ENCODE measurements around the gene ATL1.
"Not testable (repeated sequence)": the region's sequence is repeated elsewhere in the genome, so short reads cannot be mapped to it uniquely, and the experiment has no call there.

ATL1 gene

DNA sequence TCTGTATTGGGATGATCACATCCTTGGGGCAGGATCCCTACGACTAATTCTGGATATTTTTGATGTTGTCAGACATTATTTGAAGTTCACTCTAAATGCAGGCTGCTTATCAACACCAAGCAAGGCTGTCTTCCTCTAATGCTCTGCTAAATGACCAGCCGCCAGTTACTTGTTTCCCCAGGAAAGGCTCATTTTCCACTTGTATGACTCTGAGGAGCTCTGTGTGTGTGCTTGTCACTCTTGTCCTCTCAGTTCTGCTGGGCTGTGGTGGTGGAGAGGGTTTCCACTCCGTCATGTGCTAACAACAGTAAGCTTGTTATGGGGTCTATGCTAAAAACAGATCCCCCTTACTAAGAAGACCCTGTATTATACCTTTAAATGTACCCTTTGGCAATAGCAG lies 42.1 kb downstream of the ATL1 start:
- DNase-seq (ENCODE audit: low read depth): no peak

DNA sequence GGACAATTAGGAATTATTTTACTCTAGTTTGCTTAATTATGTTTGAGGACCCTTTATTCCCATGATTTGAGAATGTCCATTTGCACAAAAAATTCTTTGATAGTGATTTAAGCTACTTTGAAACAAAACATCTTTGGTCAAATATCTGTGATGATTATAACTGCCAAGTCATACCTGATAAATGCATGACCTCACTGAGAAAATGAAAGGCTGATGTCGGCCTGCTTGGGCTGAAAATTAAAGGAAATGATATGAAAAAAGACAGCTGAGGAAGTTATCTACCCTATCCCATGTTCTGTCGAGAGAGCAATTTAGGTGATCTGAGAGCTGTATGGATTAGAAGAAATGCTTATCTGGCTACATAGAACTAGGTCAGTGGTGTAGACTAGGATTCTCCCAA lies 43.6 kb downstream of the ATL1 start:
- no peak for DNase-seq (ENCODE audit: low read depth)

DNA sequence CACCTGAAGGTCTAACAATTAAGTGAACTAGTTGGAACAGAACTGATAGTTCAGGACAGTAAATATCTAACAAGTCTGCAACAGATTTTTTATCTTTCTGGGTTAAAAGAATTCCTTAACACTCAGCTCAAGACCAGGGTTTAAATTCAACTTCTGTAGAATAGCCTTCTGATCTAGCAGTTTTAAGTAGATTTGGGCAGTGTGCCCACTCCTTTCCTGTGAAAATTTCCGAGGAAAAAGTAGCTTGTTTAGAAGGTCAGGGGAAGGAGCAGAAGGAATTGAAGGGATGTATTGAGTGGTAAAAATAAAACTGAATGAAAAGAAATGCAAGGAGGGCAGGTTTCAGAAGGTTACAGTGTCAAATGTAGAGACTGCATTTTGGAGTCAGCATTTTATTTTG lies 45.8 kb downstream of the ATL1 start:
- DNase-seq (ENCODE audit: low read depth): no peak

DNA sequence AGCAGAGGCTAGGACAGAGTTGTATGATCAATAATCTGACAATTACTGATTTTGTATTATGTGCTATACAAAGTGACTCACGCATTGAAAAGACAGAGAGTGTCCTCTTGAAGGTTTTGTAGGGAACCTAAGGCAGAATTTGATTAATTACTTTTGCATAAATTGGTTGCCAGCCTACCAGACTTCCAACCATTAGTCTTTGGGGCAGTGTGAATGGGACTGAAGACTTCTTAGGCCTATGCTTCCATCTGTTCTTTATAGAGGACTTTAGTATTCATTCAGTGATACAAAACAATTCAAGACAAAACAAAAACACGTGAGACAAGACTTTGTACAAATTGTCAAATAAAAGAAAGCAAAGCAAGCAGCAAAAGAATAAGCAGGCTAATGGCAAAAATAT lies 46.5 kb downstream of the ATL1 start:
- no peak for DNase-seq (ENCODE audit: low read depth)

DNA sequence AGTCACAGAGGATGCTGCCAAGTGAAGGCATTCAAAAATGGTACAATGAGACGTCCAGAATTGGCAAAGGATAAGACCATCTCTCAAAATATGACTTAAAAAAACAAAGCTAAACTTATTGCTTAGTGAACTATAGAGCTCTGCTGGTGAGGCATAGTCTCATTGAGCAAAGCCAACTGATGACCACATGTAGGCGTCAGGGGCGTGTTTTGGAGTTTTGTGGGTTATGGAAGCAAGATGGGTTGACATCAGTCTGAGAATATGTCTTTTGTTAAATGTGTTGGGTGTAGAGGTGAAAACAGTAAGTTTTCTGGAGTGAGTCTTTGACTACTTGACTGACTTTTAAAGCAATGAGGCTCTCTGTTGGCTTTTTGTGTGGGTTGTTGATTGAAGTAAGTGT lies 47.2 kb downstream of the ATL1 start:
- DNase-seq (ENCODE audit: low read depth): peak; percentile 35

DNA sequence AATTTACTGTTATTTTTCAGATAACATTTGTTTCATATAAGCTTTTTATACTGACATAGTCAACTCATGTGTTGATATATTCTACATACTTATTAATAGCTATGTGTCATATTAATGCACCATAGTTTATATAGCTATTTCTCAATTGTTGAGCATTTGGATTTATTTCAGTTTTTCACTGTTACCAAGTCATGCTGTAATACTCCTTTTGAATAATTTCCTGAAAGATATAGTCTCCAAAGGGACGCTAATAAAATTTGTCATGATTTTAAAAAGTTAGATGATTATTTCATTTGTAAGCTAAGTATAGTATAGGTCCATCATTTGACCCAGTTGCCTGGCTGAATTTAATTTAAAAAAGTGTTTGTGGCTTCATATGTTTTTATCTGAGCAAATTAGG lies 47.8 kb downstream of the ATL1 start:
- no peak for DNase-seq (ENCODE audit: low read depth)

DNA sequence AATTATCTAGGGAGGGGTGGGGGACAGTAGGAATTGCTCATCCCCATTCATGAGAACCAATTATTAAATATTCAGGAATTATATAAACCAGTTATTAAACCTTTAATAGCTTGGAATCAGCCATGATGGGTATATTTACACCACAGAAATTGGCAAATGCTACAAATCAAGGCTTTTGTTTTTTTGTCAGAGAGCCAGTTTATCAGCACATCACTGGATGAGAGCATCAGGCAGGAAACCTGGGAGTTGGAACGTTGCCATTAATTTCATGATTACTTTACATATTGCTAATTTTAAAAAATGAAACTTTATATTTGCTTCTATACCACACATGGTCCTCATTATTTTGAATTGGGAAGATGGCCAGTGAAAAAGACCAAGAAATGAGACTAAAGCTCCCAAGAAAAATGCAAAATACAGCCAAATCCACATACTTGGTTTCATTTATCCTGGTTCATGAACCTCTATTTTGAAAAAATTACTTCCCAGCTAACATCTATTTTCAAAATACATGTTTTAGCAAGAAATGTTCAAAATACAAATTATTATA lies 48.4 kb downstream of the ATL1 start:
- no peak for DNase-seq (ENCODE audit: low read depth)

DNA sequence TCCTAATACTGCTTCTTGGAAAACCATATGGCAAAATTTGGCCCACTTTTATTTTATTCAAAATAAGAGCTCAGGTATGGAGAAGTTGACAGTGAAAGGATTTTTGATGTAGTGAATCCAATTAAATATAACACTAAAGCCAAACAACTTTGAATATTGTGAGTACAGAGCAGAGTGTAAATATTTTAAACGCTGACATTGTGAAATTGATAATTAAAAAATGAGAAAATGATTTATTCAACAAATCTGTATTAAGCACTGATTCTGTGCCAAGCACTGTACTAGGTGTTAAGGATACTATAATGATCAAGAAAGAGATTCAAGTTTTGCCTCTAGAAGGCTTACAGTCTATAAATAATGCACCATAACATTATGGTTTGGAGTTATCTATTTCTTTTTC lies 50.5 kb downstream of the ATL1 start:
- no peak for DNase-seq (ENCODE audit: low read depth)

DNA sequence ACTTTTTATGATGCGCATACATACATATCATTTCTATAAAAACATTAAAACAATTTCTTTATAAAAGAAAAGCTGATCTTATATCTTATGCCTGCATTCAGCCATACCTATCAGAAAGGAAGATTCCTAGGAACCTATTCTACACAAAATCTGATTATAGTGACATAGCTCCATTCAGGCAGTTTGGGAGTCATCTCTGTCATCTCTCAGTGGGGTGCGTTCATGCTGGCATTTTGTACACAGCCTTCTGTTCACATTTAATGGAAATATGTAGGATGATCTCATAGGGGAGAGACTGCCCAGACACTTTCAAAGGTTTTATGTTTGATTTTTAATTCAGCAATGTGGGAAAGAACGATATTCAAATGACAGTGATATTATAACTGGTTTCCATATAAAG lies 52.9 kb downstream of the ATL1 start:
- DNase-seq (ENCODE audit: low read depth): no peak

DNA sequence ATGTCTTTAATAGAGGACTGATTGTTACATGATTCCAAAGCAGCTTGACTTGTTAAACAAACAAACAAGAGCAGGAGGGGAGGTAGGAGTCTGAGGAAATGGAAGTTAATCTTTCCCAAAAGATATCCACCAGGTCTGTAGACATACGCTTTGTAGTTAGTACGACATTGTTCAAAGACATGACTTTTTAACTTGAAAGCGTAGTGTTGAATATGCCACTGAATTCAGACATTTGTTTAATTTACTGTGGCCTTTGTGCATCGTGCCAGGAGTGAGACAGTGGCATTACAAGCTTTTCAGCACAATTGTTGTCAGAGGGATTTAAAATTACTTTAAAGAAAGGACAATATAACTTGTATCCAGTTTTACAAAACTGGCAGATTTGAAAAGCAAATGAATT lies 55.1 kb downstream of the ATL1 start:
- DNase-seq (ENCODE audit: low read depth): no peak

DNA sequence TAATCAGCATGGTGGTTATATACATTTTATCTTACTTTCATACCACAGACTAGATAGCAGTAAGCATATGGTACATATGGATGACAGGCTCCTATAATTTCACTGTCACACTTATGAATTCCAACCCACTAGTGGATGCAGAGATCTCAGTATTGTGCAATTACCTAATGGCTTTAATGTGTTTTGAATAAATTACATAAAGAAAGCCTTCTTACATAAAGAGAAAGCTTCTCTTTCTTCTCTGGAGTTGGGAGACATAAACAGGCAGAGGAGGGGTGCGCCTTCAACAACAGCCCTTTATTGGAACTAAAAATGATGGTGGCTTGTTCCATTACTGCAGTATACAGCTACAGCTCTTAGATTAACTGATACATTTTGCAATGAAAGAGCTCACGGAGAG lies 55.6 kb downstream of the ATL1 start:
- no peak for DNase-seq (ENCODE audit: low read depth)

DNA sequence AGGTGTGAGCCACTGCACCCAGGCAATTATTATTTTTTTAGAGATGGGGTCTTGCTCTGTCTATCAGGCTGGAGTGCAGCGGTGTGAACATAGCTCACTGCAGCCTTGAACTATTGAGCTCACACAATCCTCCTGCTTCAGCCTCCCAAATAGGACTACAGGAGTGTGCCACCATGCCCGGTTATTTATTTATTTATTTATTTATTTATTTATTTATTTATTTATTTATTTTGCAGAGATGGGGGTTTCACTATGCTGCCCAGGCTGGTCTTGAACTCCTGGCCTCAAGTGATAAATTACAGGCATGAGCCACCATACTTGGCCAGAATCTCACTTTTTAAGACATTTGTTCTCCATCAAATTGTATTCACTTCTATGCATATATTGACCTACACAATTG lies 56.3 kb downstream of the ATL1 start:
- no peak for DNase-seq (ENCODE audit: low read depth)

DNA sequence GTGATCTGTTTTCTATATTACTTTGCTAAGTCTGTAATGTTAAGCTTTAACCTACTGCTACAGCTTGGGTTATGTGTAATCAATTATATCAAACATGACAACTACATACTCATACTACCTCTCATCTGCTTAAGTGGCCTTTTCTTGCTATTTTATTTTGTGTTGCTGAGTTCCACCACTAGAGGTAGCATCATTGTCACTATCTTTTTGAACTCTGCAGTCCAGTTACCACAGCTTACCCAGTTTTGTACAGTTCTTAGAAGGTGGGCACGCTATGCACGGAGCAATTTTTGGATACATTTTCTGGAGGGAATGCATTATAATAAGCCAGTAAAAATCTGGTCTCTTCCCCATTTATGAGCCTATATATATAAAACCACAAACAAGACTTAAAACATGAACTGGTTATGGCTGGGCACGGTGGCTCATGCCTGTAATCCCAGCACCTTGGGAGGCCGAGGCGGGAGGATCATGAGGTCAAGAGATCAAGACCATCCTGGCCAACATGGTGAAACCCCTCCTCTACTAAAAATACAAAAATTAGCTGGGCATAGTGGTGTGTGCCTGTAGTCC lies 59.7 kb downstream of the ATL1 start:
- no peak for DNase-seq (ENCODE audit: low read depth)

DNA sequence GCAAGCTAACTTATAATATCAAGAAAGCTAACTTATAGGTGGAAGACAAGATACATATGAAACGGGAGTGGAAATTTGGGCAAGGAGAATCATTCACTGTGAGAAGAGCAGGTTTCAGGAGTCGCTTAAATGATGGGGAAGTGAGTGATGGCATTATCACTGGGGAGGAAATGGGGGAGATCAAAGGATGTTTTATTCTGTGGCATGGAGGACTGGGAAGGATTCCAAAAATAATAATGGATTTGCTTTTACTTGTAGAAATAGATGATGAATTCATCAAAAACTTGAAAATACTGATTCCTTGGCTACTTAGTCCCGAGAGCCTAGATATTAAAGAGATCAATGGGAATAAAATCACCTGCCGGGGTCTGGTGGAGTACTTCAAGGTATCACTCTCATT lies 60.4 kb downstream of the ATL1 start:
- DNase-seq (ENCODE audit: low read depth): no peak

DNA sequence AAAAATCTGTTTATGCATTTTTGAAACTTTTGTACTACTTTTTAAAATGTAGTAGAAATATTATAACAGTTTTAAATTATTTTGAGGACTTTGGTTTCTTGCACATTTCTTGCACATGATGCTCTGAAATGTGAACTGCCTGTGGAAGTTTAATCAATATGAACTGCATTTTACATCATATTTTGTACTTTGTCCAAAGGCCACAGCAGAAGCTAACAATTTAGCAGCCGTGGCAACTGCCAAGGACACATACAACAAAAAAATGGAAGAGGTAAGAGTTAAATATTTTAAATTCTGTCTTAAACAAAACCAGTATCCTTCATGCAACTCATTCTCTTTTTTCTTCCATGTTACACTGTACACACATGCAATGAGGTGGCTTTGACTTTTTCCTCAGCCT lies 63.0 kb downstream of the ATL1 start:
- DNase-seq (ENCODE audit: low read depth): no peak

DNA sequence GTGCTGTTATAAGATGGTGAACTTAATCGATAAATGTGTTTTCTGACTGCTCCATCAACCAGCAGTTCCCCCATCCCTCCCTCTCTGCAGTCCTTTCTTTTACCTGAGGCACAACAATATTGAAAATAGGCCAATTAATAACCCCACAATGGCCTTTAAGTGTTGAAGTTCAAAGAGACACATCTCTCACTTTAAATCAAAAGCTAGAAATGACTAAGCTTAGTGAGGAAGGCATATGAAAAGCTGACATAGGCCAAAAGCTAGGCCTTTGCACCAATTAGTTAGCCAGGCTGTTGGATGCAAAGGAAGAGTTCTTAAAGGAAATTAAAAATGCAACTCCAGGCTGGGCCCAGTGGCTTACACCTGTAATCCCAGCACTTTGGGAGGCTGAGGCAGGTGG lies 64.5 kb downstream of the ATL1 start:
- DNase-seq (ENCODE audit: low read depth): no peak

DNA sequence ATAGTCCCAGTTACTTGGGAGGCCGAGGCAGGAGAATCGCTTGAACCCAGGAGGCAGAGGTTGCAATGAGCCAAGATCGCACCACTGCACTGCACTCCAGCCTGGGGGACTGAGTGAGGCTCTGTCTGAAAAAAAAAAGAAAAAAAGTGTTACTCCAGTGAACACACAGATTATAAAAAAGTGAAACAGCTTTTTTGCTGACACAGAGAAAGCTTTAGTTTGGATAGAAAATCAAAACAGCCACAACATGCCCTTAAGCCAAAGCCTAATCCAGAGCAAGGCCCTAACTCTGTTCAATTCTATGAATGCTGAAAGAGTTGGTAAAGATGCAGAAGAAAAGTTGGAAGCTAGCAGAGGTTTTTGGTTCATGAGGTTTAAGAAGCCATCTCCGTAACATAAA lies 65.0 kb downstream of the ATL1 start:
- not testable (repeated sequence) for DNase-seq (ENCODE audit: low read depth)

DNA sequence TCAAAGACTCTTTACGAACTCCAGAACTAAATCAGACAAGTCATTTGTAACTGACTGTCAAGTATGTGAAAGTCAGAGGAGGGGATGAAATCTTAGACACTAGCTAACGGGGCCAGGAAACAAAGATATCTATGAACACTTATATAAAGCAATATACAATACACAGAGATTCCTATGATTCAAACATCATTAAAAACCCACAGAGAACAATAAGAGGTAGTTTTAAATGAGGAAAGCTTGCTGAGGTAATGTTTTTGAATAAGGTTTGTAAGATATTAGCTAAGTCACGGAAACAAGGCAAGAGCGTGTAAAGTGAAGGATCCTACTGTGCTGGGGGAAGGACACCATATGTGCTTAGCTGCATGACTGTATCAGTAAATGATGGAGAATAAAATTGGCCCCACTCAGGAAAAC lies 71.5 kb downstream of the ATL1 start:
- DNase-seq (ENCODE audit: low read depth): no peak

DNA sequence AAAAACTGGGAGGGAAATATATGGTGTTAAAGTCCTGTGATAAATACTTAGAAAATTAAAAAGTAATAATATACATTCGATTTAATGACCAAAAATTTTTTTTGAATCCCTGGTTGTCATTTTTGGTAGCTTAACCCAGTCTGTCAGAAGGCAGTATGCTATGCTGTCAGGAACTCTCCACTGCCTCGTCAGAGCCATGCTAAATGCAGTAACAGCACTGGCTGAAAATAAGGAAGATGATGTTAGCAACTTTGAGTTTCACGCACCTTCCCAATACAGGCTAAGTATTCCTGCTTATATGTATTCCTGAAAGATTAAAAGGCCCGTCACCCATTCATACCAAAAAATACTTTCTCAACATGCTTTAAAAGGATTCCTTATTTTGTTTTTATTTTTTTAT lies 74.0 kb downstream of the ATL1 start:
- no peak for DNase-seq (ENCODE audit: low read depth)

DNA sequence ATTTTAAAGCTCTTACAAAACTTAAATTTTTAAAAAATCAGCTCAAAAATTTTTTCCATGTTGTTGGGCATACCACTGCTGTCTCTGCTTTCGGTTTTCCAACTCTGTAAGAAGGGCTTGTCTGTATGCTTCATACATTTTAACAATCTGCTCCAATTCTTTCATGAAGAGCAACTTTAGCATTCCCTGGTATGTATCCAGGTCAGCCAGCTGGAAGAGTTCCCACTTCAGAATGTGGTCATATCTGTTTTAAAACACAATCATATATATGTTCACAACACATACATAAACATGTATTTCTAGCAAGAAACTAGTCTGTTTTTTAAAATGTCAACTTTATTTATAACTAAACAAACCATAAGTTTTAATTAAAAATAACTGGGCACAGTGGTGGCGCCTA lies 75.2 kb downstream of the ATL1 start:
- no peak for DNase-seq (ENCODE audit: low read depth)

DNA sequence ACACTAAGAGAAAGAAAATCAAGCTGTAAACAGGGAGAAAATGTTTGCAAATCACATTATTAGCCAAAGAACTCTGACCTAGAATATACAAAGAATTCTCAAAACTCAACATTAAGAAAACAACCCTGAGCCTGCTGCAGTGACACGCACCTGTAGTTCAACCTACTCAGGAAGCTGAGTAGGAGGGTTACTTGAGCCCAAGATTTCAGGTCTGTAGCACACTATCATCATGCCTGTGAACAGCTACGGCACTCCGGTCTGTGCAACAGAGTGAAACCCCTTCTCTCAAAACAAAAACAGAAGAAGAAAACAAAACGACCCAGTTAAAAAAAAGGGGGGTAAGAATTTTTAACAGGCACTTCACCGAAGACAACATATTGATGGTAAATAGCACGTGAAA lies 87.3 kb downstream of the ATL1 start:
- DNase-seq (ENCODE audit: low read depth): no peak

DNA sequence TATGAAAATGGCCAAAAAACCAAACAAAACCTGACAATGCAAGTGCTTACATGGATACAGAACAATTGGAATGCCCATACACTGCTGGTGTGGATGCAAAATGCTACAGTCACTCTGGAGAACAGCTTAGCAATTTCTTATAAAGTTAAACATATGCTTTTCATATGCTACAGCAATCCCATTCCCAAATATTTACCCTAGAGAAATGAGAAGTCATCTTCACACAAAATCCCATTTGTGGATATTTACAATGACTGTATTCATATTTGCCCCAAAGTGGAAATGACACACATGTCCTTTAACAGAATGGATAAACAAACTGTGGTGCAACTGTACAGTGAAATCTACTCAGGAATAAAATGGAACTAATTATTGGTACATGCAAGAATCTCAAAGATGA lies 87.8 kb downstream of the ATL1 start:
- no peak for DNase-seq (ENCODE audit: low read depth)

DNA sequence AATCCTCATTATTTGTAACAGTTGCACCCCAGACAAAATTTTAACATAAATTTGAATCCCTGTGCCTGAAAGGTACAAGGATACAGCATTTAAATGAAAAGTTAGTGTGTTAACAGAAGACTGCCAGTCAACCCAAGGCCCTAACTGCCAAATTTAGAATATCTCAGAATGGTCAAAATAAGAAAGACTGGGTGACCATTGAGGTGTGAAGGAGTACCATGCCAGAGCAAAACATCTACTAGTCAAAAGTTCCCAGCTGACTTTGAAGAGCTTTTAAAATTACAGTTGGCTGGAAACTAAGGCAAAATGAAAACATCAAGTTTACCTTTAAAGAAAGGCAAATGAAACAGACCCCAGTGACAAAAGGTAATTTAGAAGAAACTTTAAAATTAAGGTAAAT lies 89.7 kb downstream of the ATL1 start:
- DNase-seq (ENCODE audit: low read depth): no peak

DNA sequence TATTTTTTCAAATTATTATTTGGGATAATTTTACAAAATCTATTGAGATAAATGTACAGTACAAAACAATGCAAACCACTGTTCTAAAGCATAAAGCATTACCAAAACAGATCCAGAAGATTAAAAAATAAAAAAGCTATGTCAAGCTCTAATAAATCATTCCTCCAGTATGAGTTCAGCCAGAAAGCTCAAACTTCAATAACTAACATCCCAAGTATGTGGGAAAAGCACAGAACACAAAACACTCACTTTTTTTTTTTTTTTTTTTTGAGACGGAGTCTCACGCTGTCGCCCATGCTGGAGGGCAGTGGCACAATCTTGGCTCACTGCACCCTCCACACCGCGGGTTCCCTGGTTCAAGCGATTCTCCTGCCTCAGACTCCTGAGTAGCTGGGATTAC lies 96.8 kb downstream of the ATL1 start:
- DNase-seq (ENCODE audit: low read depth): no peak

DNA sequence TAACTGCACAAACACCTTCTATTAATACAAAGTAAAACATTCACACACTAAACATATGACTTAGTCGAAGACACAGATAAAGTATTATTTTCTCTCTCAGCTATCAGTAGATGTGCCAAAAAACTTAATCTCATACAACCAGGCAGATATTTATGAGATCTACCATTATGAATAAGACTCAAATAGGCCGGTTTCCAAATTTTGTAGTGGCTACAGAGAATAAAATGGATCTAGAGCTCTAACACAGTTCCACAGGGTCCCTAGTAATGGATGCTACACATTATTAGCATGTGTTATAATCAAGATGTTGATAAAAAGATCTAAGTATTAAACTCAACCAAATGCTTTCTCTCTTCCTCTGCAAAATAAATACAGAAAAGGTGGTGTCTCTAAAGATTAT lies 97.8 kb downstream of the ATL1 start:
- DNase-seq (ENCODE audit: low read depth): no peak

Data from activated T-cell treated with anti-CD3 and anti-CD28 coated beads for 48 hours (primary cell).